ENCODE data around the gene ODAM.

GRCh38 chr4:70243091-70243490, 47.6 kb downstream of the ODAM start:
- no peak for TF ChIP-seq YY1 (IDR thresholded peaks at IDR 0.05; ENCODE audit: insufficient read depth, insufficient read length)
- no peak for TF ChIP-seq ZNF274 (IDR thresholded peaks at IDR 0.05; ENCODE audit: low read depth, low read length)

Data from NT2/D1 (cell line).